Activated naive CD4-positive, alpha-beta T cell treated with anti-CD3 and anti-CD28 coated beads, Interleukin-2, amount 50 U/mL, for 24 hours (primary cell): ENCODE measurements around the gene BEND5.
A peak's percentile ranks its signal among the peaks of the same experiment; 100 is the strongest.

ENCODE experiments used
- H3K27ac Mint-ChIP-seq: one replicate; pipeline ENCODE4 v1.8.0; 2021; ENCODE audit warnings: mild to moderate bottlenecking, mixed read lengths
- H3K27me3 Mint-ChIP-seq: one replicate; pipeline ENCODE4 v1.8.0; 2021; ENCODE audit warnings: mixed read lengths
- H3K36me3 Mint-ChIP-seq: one replicate; pipeline ENCODE4 v1.8.0; 2021; ENCODE audit warnings: mixed read lengths
- H3K4me1 Mint-ChIP-seq: one replicate; pipeline ENCODE4 v1.8.0; 2021; ENCODE audit warnings: mixed read lengths
- H3K4me3 Mint-ChIP-seq: one replicate; pipeline ENCODE4 v1.8.0; 2021; ENCODE audit warnings: mild to moderate bottlenecking, mixed read lengths
- H3K9me3 Mint-ChIP-seq: one replicate; pipeline ENCODE4 v1.8.0; 2021; ENCODE audit warnings: mixed read lengths

BEND5 gene

GRCh38 chr1:48777219-48777895 is 666 bp upstream of the BEND5 start:
- H3K27ac Mint-ChIP-seq, result peak overlapping the region; percentile 53
- H3K9me3 Mint-ChIP-seq, result no peaks in the 10 kb centered on the region
- H3K4me1 Mint-ChIP-seq, result peaks cover 51% of the 10 kb centered on the region
- H3K36me3 Mint-ChIP-seq, result no peaks in the 10 kb centered on the region
- H3K4me3 Mint-ChIP-seq, result peak overlapping the region; percentile 92
- no peaks in the 10 kb centered on the region for H3K27me3 Mint-ChIP-seq

GRCh38 chr1:48775831-48776392 is 779 bp downstream of the BEND5 start:
- peaks cover 1% of the 10 kb centered on the region for H3K36me3 Mint-ChIP-seq
- H3K4me1 Mint-ChIP-seq, result peaks cover 64% of the 10 kb centered on the region
- peak overlapping the region; percentile 91 for H3K27ac Mint-ChIP-seq
- H3K9me3 Mint-ChIP-seq, result no peaks in the 10 kb centered on the region
- peak overlapping the region; percentile 94 for H3K4me3 Mint-ChIP-seq
- H3K27me3 Mint-ChIP-seq, result no peaks in the 10 kb centered on the region

DNA sequence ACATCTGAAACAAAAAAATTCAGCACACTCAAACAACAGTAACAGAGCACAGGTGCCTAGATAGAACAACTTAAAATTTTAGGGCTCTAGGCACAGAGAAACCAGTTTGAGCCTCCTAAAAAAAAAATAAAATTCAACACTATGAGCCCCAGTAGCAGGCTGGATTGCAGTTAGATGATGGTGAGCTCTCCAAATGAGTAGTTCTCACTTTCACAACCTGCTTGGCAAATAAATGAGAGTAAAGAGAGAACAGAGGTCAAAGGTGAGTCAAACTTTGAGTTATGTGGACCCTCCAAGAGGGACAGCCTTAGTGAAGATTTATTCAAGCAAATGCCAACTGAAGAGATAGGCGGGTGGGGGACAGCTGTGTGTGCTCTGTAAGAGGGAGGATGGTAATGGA is 3.6 kb downstream of the BEND5 start:
- no peaks in the 10 kb centered on the region for H3K27me3 Mint-ChIP-seq
- H3K9me3 Mint-ChIP-seq, result no peaks in the 10 kb centered on the region
- peaks cover 3% of the 10 kb centered on the region for H3K36me3 Mint-ChIP-seq
- no peak overlapping the region for H3K27ac Mint-ChIP-seq
- H3K4me1 Mint-ChIP-seq, result peaks cover 84% of the 10 kb centered on the region
- H3K4me3 Mint-ChIP-seq, result no peak overlapping the region

DNA sequence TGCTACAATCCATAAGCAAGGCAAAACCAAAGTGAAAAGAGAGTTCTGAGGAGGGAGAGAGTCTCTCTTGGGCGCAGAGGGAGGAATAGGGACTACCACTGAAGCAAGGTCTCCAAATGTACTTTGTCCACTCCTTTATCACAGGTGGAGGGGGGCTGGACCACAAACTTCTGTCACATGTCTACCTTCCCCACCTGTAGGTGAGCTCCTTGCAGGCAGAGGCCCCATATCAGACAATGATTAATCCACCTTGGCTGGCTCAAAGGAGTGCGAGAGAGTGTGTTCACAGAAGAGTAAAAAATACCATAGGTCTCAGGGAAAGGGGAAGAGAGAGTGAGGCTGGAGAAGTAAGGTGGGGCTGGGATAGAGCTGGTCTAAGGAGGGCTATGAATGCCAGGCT is 4.5 kb downstream of the BEND5 start:
- peak overlapping the region; percentile 48 for H3K27ac Mint-ChIP-seq
- H3K4me1 Mint-ChIP-seq, result peaks cover 77% of the 10 kb centered on the region
- no peaks in the 10 kb centered on the region for H3K9me3 Mint-ChIP-seq
- no peak overlapping the region for H3K4me3 Mint-ChIP-seq
- peaks cover 3% of the 10 kb centered on the region for H3K36me3 Mint-ChIP-seq
- no peaks in the 10 kb centered on the region for H3K27me3 Mint-ChIP-seq

DNA sequence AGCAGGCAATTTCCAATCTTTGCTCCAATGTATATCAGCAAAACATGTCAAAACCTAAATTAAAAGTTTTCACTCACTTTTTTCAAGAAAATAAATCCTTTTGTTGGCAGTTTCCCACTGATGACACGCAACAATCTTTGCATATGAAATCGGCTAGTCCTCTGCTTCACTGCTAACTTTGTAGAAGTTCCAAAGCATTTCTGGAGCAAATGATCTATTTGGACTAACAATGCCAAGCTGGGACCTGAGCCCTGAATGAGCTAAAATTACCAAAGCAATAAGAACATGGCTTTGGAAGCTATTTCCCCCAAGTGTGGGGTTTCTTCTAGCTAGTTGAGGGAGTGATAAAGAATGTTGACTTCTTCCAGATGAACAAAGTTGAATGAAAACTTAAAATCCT is 5.1 kb downstream of the BEND5 start:
- no peaks in the 10 kb centered on the region for H3K27me3 Mint-ChIP-seq
- no peak overlapping the region for H3K27ac Mint-ChIP-seq

DNA sequence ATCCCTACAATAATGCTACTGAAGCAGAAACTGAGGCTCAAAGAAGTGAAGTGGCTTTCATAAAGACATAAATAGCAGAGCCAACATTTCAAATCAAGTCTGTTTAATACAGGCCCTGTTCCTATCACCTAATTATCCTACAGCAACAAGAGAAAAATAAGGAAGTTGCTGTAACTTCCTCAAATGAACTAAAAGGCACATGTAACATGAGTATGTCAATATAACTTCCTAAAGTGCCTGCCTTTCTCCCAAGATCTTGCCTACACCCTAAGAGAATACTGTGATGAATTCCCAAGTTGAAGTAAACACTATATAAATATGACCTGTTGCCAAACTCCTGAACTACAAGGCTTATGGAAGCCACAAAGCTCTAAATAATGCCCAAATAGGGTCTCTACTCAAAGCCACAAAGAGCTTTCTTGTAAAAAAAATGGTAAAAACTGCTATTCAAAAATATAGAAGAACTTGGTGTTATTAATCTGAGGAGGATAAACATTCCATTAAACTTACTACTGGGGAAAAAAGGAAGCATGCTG is 8.6 kb downstream of the BEND5 start:
- Mint-ChIP-seq H3K27ac (no peak overlapping the region), H3K27me3 (no peaks in the 10 kb centered on the region), H3K4me3 (no peak overlapping the region), H3K4me1 (peaks cover 47% of the 10 kb centered on the region), H3K36me3 (peaks cover 7% of the 10 kb centered on the region), H3K9me3 (no peaks in the 10 kb centered on the region)

More for the DNA sequence above, 5.1 kb downstream of the BEND5 start:
- Mint-ChIP-seq H3K4me1 (peaks cover 73% of the 10 kb centered on the region), H3K4me3 (no peak overlapping the region), H3K36me3 (peaks cover 5% of the 10 kb centered on the region), H3K9me3 (no peaks in the 10 kb centered on the region)

- Mint-ChIP-seq H3K36me3 (peaks cover 9% of the 10 kb centered on the region), H3K27ac (no peak overlapping the region), H3K4me3 (no peak overlapping the region), H3K27me3 (no peaks in the 10 kb centered on the region), H3K4me1 (peaks cover 25% of the 10 kb centered on the region), H3K9me3 (no peaks in the 10 kb centered on the region)
Observed at GRCh38 chr1:48765335-48765734, 11.4 kb downstream of the BEND5 start.

DNA sequence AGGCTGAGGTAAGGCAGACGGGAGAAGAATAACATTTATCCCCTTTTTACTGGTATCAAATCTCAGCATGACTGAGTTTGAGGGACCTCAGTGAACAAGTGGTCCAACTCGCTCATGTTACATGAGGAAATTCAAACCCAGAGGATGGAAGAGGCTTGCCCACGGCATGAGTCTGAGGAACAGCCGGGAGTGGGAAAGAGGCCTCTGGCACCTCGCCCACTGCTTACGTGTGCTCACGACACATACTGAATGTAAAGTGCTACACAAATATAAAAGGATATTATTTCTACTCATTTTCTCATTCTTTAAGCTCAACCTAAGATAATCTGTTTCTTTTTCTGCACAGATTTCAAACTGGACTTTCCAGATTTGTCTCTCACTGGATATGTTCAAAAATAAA is 14.7 kb downstream of the BEND5 start:
- Mint-ChIP-seq H3K27me3 (no peaks in the 10 kb centered on the region), H3K27ac (no peak overlapping the region), H3K9me3 (no peaks in the 10 kb centered on the region), H3K4me3 (no peak overlapping the region), H3K36me3 (peaks cover 21% of the 10 kb centered on the region), H3K4me1 (peaks cover 13% of the 10 kb centered on the region)

- no peak overlapping the region for H3K4me3 Mint-ChIP-seq
- H3K27me3 Mint-ChIP-seq, result no peaks in the 10 kb centered on the region
- peaks cover 15% of the 10 kb centered on the region for H3K4me1 Mint-ChIP-seq
- H3K9me3 Mint-ChIP-seq, result no peaks in the 10 kb centered on the region
- H3K27ac Mint-ChIP-seq, result no peak overlapping the region
- peaks cover 23% of the 10 kb centered on the region for H3K36me3 Mint-ChIP-seq
Observed at GRCh38 chr1:48761411-48761810, 15.3 kb downstream of the BEND5 start.

- peaks cover 18% of the 10 kb centered on the region for H3K4me1 Mint-ChIP-seq
- H3K4me3 Mint-ChIP-seq, result no peak overlapping the region
- no peaks in the 10 kb centered on the region for H3K9me3 Mint-ChIP-seq
- H3K36me3 Mint-ChIP-seq, result peaks cover 26% of the 10 kb centered on the region
- H3K27ac Mint-ChIP-seq, result no peak overlapping the region
- H3K27me3 Mint-ChIP-seq, result no peaks in the 10 kb centered on the region
Observed at GRCh38 chr1:48760857-48761256, 15.8 kb downstream of the BEND5 start.

GRCh38 chr1:48758976-48759375 is 17.7 kb downstream of the BEND5 start:
- Mint-ChIP-seq H3K9me3 (no peaks in the 10 kb centered on the region), H3K4me3 (no peak overlapping the region), H3K27me3 (no peaks in the 10 kb centered on the region), H3K4me1 (peaks cover 14% of the 10 kb centered on the region), H3K36me3 (peaks cover 31% of the 10 kb centered on the region), H3K27ac (no peak overlapping the region)

DNA sequence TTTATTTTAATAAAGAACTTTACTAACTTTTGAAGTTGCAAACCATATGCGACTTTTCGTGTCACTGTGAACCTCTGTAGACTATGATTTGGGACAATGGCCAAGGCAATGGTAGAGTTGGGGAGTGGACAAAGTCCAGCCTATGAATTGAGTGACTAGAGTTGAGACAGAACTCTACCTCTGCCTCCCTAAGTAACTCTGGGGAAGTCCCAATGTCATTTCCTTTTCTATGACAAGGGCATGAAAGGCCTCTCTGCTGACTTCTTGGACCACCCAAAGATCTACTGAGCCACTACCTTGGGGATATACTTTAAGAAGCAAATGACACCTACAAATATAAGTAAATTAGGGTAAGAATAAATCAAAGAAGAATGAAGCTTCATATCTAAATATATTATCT is 19.3 kb downstream of the BEND5 start:
- H3K4me1 Mint-ChIP-seq, result peaks cover 14% of the 10 kb centered on the region
- H3K27ac Mint-ChIP-seq, result no peak overlapping the region

DNA sequence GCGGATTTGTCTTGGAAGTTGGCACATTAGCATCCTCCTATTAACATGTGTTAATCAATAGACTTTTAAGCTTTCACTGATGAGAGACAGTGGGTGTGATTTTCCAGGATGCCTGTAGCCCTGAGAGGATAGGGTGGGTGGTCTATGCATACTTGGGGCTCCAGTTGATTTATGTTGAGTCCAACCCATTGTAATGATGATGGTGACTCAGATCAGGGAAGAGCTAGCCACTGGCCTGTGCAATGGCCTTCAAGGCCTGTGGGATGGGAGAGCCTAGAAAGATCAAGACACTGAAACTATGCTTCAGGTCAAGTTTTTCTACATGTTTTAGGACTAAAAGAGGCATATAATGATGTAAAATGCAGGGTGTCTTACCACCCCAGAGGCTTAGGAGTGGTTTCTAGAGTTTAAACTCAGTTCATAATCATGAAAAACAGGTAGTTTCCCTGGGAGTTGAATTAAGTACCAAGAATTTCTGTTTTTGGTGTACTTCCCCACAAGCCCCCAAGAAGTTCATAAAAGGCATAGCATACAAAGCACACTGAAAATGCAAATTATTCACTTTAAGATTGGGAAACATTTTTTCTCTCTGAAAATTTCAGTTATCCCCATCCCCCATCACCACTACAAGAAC is 19.9 kb downstream of the BEND5 start:
- Mint-ChIP-seq H3K4me1 (peaks cover 13% of the 10 kb centered on the region), H3K27me3 (no peaks in the 10 kb centered on the region), H3K36me3 (peaks cover 31% of the 10 kb centered on the region), H3K9me3 (no peaks in the 10 kb centered on the region), H3K4me3 (no peak overlapping the region), H3K27ac (no peak overlapping the region)

More for the DNA sequence above, 19.3 kb downstream of the BEND5 start:
- Mint-ChIP-seq H3K36me3 (peaks cover 31% of the 10 kb centered on the region), H3K9me3 (no peaks in the 10 kb centered on the region), H3K4me3 (no peak overlapping the region), H3K27me3 (no peaks in the 10 kb centered on the region)

DNA sequence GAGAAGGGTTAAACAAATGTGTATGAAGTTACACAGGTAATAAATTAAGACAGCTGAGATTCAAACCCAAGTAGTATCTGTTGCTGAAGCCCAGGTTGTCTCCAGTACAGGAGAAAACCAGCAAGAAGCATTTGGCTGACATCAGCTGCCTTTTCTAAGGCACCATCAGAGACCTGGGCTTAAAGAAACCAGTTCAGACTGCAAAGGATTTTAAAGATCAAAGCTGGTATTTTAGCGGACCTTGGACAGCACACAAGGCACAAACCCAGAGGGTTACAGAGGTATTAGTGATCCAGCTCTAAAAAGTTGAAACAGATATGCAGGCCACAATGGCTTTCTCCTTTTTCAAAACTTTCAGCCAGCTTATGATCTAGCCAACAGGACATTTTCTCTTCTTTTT is 23.4 kb downstream of the BEND5 start:
- H3K4me1 Mint-ChIP-seq, result peaks cover 8% of the 10 kb centered on the region
- no peak overlapping the region for H3K4me3 Mint-ChIP-seq
- H3K36me3 Mint-ChIP-seq, result peaks cover 23% of the 10 kb centered on the region
- no peaks in the 10 kb centered on the region for H3K9me3 Mint-ChIP-seq
- H3K27me3 Mint-ChIP-seq, result no peaks in the 10 kb centered on the region
- H3K27ac Mint-ChIP-seq, result no peak overlapping the region

DNA sequence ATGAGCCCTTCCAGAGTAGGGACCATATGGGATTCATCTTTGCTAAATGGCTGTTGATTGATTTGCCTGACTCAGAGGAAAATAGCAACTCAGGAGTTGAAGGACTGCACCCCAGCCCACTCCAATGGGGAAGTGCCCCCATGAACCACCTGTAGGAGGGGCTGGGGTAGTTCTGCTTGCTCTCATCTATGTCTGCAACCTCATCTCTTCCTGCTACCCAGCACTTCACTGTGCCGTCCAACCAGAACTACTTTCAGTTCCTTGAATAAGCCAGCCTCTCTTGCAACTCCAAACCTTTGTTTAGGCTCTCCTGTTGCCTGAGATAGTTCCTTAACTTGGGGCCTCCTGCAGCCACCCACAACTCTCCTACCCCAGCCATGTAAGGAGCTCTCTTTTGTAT is 26.6 kb downstream of the BEND5 start:
- Mint-ChIP-seq H3K36me3 (peaks cover 12% of the 10 kb centered on the region), H3K27me3 (no peaks in the 10 kb centered on the region), H3K4me3 (no peak overlapping the region), H3K27ac (no peak overlapping the region), H3K9me3 (no peaks in the 10 kb centered on the region), H3K4me1 (no peaks in the 10 kb centered on the region)

DNA sequence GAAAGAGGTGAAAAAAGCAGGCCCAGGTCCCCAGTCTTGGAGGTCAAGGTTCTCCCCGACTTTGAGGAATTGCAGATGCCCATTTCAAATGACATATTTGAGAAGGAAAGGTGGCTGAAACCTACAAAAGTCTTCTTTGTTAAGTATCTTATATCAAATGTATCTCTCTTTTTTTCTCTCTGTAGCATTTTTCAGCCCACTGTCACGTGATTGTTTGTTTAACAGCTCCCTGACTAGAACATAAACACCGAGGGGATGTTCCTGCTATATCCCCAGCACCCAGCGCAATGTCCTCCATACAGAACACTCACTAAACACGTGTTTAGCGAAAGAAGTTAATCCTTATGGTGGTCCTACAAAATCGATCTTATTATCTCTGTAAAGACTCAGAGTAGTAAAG is 27.6 kb downstream of the BEND5 start:
- no peaks in the 10 kb centered on the region for H3K9me3 Mint-ChIP-seq
- no peaks in the 10 kb centered on the region for H3K27me3 Mint-ChIP-seq
- no peak overlapping the region for H3K4me3 Mint-ChIP-seq
- H3K4me1 Mint-ChIP-seq, result no peaks in the 10 kb centered on the region
- H3K36me3 Mint-ChIP-seq, result peaks cover 7% of the 10 kb centered on the region
- H3K27ac Mint-ChIP-seq, result no peak overlapping the region
